Epithelial cell of esophagus (primary cell): ENCODE data around the gene PNPO.
A peak's percentile ranks its signal among the peaks of the same experiment; 100 is the strongest.

Source experiments
- DNase-seq: peaks from one replicate; pipeline ENCODE4 v3.0.0; 2010; ENCODE audit warnings: low read depth
- H3K4me3 ChIP-seq: 2 replicates; pipeline ENCODE4 v1.5.1; 2011; ENCODE audit warnings: mild to moderate bottlenecking, low read length, control low read depth
- TF ChIP-seq, protein P1 (sequence below): IDR thresholded peaks from 2 replicates; pipeline ENCODE4 v1.5.1; 2011; ENCODE audit warnings: low read depth, mild to moderate bottlenecking, low read length, control low read depth, inconsistent platforms; ENCODE audit not compliant: insufficient read depth; ENCODE audit errors: missing control alignments

The PNPO gene

DNA sequence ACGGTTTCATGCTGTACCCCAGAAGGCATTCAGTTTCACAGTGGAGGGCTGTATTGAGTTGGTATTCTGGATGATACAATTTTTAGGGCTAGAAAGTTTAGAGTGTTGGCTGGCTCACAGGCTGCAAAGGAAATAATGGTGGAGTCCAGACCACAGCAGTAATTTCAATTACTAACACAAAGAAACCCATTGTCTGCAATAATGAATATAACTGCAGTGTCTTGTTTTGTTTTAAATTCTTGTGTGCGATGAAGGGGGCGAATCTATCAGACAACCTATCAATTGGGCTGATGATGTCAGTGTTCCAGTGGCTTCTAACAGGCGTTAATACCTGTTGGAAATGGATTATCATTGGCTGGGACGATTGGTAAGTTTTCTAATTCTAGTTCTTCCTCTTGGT is 43.8 kb upstream of the PNPO start:
- TF ChIP-seq, protein P1, sequence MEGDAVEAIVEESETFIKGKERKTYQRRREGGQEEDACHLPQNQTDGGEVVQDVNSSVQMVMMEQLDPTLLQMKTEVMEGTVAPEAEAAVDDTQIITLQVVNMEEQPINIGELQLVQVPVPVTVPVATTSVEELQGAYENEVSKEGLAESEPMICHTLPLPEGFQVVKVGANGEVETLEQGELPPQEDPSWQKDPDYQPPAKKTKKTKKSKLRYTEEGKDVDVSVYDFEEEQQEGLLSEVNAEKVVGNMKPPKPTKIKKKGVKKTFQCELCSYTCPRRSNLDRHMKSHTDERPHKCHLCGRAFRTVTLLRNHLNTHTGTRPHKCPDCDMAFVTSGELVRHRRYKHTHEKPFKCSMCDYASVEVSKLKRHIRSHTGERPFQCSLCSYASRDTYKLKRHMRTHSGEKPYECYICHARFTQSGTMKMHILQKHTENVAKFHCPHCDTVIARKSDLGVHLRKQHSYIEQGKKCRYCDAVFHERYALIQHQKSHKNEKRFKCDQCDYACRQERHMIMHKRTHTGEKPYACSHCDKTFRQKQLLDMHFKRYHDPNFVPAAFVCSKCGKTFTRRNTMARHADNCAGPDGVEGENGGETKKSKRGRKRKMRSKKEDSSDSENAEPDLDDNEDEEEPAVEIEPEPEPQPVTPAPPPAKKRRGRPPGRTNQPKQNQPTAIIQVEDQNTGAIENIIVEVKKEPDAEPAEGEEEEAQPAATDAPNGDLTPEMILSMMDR, result no peak
- peak overlapping the region; percentile 89 for H3K4me3 ChIP-seq

DNA sequence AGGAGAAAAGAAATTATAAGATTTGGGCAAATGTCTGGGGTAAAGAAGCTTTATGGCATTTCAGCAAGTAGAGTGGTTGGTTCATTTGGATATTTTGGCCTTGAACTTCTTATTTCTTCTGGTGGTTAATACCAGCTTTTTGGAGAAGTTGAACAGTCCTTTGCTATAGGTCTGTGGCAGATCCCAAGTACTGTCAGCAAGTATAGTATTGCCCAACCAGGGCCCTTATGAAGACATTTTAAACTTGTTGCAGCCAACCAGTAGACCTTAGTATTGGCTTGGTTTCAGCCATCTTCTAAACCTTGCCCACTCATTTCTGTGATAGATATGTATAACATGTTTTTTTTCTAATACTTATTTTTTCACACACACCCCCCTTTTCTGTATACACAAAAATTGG is 43.1 kb upstream of the PNPO start:
- no peak for DNase-seq
- TF ChIP-seq, protein P1, result no peak
- no peak overlapping the region for H3K4me3 ChIP-seq

More for the DNA sequence above, 43.8 kb upstream of the PNPO start:
- no peak for DNase-seq

DNA sequence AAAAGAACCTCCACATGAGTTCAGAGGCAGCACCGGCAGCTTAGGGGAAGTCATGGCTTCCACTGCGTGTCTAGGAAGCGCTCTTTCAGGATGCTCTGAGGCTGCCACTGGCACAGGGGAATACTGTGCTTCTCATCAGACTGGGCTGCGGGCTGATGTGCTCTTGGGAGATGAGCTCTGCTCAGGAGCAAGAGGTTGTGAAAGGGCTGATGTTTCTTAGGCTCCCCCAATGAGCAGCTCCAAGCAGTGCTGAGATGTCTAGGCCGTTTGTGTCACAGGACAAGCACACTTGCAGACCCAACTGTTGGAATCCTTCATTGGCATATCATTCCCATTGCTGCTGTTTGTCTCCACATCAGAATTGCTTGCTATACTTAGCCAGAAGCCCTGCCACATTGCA is 41.7 kb upstream of the PNPO start:
- no peak overlapping the region for H3K4me3 ChIP-seq
- TF ChIP-seq, protein P1, result no peak
- no peak for DNase-seq

DNA sequence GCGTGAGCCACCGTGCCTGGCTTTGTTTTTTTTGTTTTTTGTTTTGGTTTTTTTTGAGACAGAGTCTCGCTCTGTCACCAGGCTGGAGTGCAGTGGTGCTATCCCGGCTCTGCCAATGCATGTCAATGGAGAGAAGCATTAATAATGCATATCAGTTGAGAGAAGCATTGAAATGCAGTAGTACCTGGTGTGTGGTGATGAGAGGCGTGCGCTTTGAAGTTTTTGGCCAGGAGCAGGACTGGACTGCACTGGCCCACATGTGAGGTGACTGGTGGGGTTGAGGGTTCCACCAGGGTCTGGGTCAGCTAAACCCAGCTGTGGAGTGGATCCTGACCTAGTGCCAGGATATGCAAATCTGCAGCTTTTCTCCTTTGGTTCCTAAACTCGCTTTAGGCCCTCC is 39.9 kb upstream of the PNPO start:
- no peak overlapping the region for H3K4me3 ChIP-seq
- TF ChIP-seq, protein P1, result no peak
- no peak for DNase-seq

DNA sequence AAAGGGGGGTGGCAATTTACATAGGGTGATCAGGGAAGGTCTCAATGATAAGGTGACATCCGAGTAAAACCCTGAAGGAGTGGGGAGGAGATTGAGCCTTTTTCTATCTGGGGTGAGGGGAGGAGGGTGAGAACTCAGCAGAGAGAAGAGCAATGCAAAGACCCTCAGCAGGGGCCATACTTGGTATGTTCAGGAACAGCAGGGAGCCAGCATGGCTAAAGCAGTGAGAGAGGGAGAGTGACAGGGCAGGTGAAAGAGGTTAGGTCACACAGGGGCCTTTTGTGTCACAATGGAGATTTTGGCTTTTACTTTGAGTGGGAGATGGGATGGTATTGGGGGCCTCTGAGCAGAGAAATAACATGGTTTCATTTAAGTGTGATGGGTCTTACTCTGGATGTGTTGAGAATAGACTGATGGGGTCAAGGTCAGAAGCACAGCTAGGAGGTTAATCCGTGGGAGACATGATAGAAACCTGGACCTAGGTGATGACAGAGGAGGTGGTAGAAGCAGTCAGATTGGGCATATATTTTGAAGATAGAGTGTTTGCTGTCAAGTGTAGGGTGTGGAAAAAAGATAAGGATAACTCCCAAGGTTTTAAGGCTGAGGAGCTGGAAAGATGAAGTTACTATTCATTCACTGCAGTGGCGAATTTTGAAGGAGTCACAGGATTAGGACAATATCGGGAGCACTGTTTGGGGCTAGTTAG is 39.2 kb upstream of the PNPO start:
- H3K4me3 ChIP-seq, result no peak overlapping the region
- no peak for DNase-seq
- TF ChIP-seq, protein P1, result no peak

DNA sequence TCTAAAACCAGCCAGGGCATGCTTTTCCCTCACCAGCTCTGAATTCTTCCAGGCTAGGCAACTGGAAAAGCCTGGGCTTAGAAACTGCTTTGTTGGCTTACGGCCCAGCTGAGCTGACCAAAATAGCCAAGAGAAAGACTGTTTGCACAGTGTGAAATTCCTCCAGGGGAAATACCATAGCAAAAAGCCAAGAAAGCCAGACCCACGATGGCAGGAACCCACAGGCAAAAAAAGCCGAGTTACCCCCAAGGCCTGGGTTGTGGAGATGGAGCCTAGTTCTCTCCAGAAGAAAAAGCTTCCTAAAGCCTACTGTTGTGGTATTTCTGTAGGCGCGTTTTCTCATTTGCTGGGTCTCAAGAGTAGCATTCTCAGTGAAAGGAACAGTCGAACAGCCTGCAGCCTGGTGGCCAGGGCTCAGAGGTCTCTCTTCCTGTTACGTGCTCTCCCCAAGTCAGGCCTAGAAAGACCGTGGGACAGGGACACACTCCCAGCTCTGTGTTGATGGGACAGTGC is 36.1 kb upstream of the PNPO start:
- H3K4me3 ChIP-seq, result no peak overlapping the region
- TF ChIP-seq, protein P1, result no peak
- peak; percentile 66 for DNase-seq

DNA sequence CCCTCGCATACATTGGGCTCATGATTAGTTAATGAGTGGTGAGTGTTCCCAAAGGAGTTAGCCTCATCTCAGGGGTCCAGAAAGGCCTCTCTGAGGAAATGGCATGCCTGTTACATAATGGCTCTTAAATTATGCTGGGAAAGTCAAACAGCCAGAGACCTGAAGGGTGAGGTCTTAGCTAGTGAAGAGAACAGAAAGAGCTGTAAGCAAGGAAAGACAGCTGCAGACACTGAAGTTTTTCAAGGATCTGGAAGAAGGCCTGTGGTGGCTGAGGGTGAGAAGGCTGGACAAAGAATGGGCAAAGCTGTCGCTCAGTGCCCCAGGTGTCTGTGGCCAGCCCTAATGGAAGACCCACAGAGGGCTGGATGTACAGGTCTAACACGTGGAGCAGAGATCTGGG is 34.9 kb upstream of the PNPO start:
- TF ChIP-seq, protein P1, result no peak
- no peak for DNase-seq
- no peak overlapping the region for H3K4me3 ChIP-seq
